ENCODE data around the gene RRP9.

The RRP9 gene

GRCh38 chr3:51958603-51959521 is 17.2 kb upstream of the RRP9 start:
- DNase-seq: no peak

GRCh38 chr3:51957520-51958205 is 16.0 kb upstream of the RRP9 start:
- no peak overlapping the region for H3K4me3 ChIP-seq (ENCODE audit: low read depth, low read length)
- TF ChIP-seq, protein P1, sequence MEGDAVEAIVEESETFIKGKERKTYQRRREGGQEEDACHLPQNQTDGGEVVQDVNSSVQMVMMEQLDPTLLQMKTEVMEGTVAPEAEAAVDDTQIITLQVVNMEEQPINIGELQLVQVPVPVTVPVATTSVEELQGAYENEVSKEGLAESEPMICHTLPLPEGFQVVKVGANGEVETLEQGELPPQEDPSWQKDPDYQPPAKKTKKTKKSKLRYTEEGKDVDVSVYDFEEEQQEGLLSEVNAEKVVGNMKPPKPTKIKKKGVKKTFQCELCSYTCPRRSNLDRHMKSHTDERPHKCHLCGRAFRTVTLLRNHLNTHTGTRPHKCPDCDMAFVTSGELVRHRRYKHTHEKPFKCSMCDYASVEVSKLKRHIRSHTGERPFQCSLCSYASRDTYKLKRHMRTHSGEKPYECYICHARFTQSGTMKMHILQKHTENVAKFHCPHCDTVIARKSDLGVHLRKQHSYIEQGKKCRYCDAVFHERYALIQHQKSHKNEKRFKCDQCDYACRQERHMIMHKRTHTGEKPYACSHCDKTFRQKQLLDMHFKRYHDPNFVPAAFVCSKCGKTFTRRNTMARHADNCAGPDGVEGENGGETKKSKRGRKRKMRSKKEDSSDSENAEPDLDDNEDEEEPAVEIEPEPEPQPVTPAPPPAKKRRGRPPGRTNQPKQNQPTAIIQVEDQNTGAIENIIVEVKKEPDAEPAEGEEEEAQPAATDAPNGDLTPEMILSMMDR (IDR thresholded peaks at IDR 0.05; ENCODE audit: low read depth, low read length): no peak
- no peak for DNase-seq
- no peaks in the 10 kb centered on the region for H3K36me3 ChIP-seq
- H3K4me1 ChIP-seq: no peaks in the 10 kb centered on the region
- no peaks in the 10 kb centered on the region for H3K9me3 ChIP-seq
- no peaks in the 10 kb centered on the region for H3K27me3 ChIP-seq

More at GRCh38 chr3:51958603-51959521, 17.2 kb upstream of the RRP9 start:
- Histone ChIP-seq H3K4me1 (no peaks in the 10 kb centered on the region), H3K9me3 (no peaks in the 10 kb centered on the region), H3K4me3 (ENCODE audit: low read depth, low read length) (no peak overlapping the region), H3K36me3 (no peaks in the 10 kb centered on the region), H3K27me3 (no peaks in the 10 kb centered on the region)
- TF ChIP-seq, protein P1 (IDR thresholded peaks at IDR 0.05; ENCODE audit: low read depth, low read length): no peak

GRCh38 chr3:51955893-51956770 is 14.4 kb upstream of the RRP9 start:
- TF ChIP-seq, protein P1 (IDR thresholded peaks at IDR 0.05; ENCODE audit: low read depth, low read length): no peak; the same call in 1 of the 2 replicates

DNA sequence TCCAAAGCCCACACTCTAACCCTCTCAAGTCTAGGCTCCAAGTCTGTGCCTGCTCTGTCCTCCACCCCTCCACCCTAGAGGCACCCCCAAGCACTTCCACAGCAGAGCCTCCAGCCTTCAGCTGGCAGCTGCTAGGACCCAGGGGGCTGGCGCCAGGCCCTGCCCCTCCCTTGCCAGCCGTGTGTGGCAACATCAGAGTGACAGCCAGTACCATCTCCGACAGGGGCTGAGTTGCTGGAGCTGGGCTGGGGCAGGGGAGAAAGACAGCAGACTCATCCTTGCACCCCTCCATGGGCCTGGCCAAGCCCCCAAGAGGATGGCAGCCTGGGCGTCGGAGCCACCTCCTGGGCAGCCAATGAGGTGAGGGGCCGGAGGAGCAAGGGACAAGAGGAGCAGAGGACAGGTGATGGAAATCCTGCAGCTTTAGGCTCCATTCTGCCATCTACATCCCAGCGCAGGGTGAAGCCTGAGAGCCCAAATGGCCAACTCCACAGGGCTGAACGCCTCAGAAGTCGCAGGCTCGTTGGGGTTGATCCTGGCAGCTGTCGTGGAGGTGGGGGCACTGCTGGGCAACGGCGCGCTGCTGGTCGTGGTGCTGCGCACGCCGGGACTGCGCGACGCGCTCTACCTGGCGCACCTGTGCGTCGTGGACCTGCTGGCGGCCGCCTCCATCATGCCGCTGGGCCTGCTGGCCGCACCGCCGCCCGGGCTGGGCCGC is 13.6 kb upstream of the RRP9 start, which contains the start of gene GPR62:
Gene GPR62 (plus strand): TSS at position 207 of the 718 bp plus-strand sequence. CDS start 272 bp downstream, at position 479.
- Histone ChIP-seq H3K9me3 (no peaks in the 10 kb centered on the region), H3K36me3 (no peaks in the 10 kb centered on the region), H3K4me3 (ENCODE audit: low read depth, low read length) (no peak within 1 kb of the TSS), H3K4me1 (no peaks in the 10 kb centered on the region), H3K27me3 (no peaks in the 10 kb centered on the region)
- DNase-seq: no peak
- TF ChIP-seq, protein P1 (IDR thresholded peaks at IDR 0.05; ENCODE audit: low read depth, low read length): no peak

More at GRCh38 chr3:51955893-51956770, 14.4 kb upstream of the RRP9 start:
- Histone ChIP-seq H3K36me3 (no peaks in the 10 kb centered on the region), H3K4me1 (no peaks in the 10 kb centered on the region), H3K27me3 (no peaks in the 10 kb centered on the region), H3K9me3 (no peaks in the 10 kb centered on the region), H3K4me3 (ENCODE audit: low read depth, low read length) (no peak overlapping the region)
- no peak for DNase-seq

GRCh38 chr3:51954713-51955112 is 13.0 kb upstream of the RRP9 start:
- no peaks in the 10 kb centered on the region for H3K9me3 ChIP-seq
- H3K36me3 ChIP-seq: no peaks in the 10 kb centered on the region
- H3K4me3 ChIP-seq (ENCODE audit: low read depth, low read length): no peak overlapping the region
- no peak for DNase-seq
- no peaks in the 10 kb centered on the region for H3K27me3 ChIP-seq
- TF ChIP-seq, protein P1 (IDR thresholded peaks at IDR 0.05; ENCODE audit: low read depth, low read length): no peak
- no peaks in the 10 kb centered on the region for H3K4me1 ChIP-seq

Data from BE2C (cell line).